GM23338 (cell line): ENCODE data around the gene PPP2R1B.

ENCODE experiments used
- EZH2phosphoT487 ChIP-seq: fragments of 200-600 bp; sonication (generic); IDR thresholded peaks from one replicate; pipeline ENCODE4 v1.8.1; 2018; ENCODE audit warnings: antibody characterized with exemption; ENCODE audit not compliant: unreplicated experiment
- POLR2AphosphoS5 ChIP-seq: IDR thresholded peaks from 2 replicates; pipeline ENCODE4 v1.6.1; 2016; ENCODE audit warnings: antibody characterized with exemption, low read depth
- REST ChIP-seq: IDR thresholded peaks from one replicate; pipeline ENCODE4 v1.6.1; 2018; ENCODE audit warnings: antibody characterized with exemption; ENCODE audit not compliant: unreplicated experiment

- TF ChIP-seq EZH2phosphoT487 (no peak), REST (no peak), POLR2AphosphoS5 (no peak)
Observed at GRCh38 chr11:111808063-111808588, 41.9 kb upstream of the PPP2R1B start.
